SJCRH30 (cell line): Measurements from ENCODE around the gene TNFRSF19. TPM values are rescaled to one million over a fixed set of nuclear protein-coding genes. Genes with fewer than 3 reads are reported as not detected.
A peak's percentile ranks its signal among the peaks of the same experiment; 100 is the strongest.
"Not testable (repeated sequence)": the region's sequence is repeated elsewhere in the genome, so short reads cannot be mapped to it uniquely, and the experiment has no call there.

Source experiments
- DNase-seq, 2 experiments: peaks; one replicate each; pipeline ENCODE4 v3.0.0-alpha.2; 2015 to 2020
- H3K27ac ChIP-seq: fragments of 250-450 bp; sonication (Bioruptor Pico); 2 replicates; pipeline ENCODE4 v1.5.1; 2020; ENCODE audit warnings: mild to moderate bottlenecking, moderate library complexity
- H3K27me3 ChIP-seq: fragments of 250-450 bp; sonication (Bioruptor Pico); 2 replicates; pipeline ENCODE4 v1.5.1; 2020; ENCODE audit warnings: mild to moderate bottlenecking, moderate library complexity
- H3K36me3 ChIP-seq: fragments of 250-450 bp; sonication (Bioruptor Pico); 2 replicates; pipeline ENCODE4 v1.5.1; 2020; ENCODE audit warnings: mild to moderate bottlenecking, moderate library complexity
- H3K4me1 ChIP-seq: fragments of 250-450 bp; sonication (Bioruptor Pico); 2 replicates; pipeline ENCODE4 v1.5.1; 2020; ENCODE audit warnings: mild to moderate bottlenecking, moderate library complexity
- H3K4me3 ChIP-seq: fragments of 250-450 bp; sonication (Bioruptor Pico); 2 replicates; pipeline ENCODE4 v1.5.1; 2020; ENCODE audit warnings: mild to moderate bottlenecking, moderate library complexity
- H3K9me3 ChIP-seq: fragments of 250-450 bp; sonication (Bioruptor Pico); replicated peaks from 2 replicates; pipeline ENCODE4 v1.5.1; 2020; ENCODE audit warnings: mild to moderate bottlenecking, moderate library complexity
- total RNA-seq: library from RNA; depleted of rRNA; stranded (reverse); fragments of >200 nt; shearing (Covaris generic); gene quantifications from 2 replicates; pipeline ENCODE4 v1.2.3, GENCODE V29; 2014

The TNFRSF19 gene
- total RNA-seq, 1 experiment from 2014 or later, result 3.8 TPM

DNA sequence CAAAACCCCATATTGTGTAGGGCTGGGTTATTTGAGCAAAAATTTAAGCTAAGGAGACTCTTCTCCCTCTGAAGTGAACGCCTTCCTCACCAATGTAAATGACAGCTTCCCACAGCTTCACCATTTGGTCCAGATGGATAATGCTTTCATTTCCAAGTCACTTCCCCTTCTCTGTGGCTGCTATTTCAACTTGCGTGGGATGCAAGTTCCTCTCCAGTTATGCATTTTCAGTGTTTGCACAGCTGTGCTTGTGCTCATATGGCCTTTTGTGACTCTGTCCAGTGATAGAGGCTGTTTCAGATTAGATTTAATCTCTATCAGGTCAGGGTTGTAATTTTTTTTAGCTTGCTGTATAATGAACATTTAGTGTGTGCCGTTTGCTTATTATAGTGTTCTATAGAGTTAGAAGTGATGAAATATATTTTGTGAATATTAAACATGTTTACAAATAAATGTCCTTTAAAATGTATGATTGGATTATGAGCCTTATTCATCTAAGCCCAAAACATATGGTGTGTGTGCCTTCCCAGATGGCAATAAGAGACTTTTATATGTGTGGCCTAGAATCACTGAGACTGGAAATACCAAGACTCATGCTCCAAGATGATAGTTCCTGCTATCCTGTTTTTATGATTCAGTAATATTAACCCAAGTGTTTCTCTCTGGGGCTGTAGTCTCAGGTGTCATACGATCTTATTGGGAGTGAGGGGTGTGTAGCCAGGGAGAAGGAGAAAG is 86.6 kb downstream of the TNFRSF19 start:
- H3K9me3 ChIP-seq, result no peaks in the 10 kb centered on the region
- no peak overlapping the region for H3K4me3 ChIP-seq
- peak; percentile 77 to 90 for DNase-seq
- H3K4me1 ChIP-seq, result peaks cover 39% of the 10 kb centered on the region
- no peaks in the 10 kb centered on the region for H3K27me3 ChIP-seq
- no peaks in the 10 kb centered on the region for H3K36me3 ChIP-seq
- peak overlapping the region; percentile 16 for H3K27ac ChIP-seq

DNA sequence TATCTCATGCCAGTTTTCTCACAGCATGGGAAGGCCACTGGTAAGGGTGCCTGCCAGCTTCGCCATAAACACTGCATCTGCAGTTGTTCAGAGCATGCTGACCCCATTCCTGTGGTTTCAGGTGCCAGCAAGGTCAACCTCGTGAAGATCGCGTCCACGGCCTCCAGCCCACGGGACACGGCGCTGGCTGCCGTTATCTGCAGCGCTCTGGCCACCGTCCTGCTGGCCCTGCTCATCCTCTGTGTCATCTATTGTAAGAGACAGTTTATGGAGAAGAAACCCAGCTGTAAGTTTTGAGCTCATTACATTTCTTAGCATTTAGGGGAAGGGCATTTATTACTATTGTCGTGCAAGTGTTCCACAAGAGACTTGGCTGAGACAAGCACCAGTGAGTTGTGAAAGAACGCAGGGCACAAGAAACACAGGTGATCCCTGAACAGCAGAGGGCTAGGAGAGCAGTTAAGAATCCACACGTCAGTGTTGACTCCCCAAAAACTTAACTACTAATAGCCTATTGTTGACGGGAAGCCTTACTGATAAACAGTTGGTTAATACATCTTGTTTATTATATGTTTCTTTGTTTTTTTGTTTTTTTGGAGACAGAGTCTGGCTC is 88.8 kb downstream of the TNFRSF19 start:
- H3K27me3 ChIP-seq, result no peaks in the 10 kb centered on the region
- H3K36me3 ChIP-seq, result no peaks in the 10 kb centered on the region
- H3K9me3 ChIP-seq, result no peaks in the 10 kb centered on the region
- no peak overlapping the region for H3K27ac ChIP-seq
- H3K4me1 ChIP-seq, result peaks cover 30% of the 10 kb centered on the region
- H3K4me3 ChIP-seq, result no peak overlapping the region
- DNase-seq, result no peak

DNA sequence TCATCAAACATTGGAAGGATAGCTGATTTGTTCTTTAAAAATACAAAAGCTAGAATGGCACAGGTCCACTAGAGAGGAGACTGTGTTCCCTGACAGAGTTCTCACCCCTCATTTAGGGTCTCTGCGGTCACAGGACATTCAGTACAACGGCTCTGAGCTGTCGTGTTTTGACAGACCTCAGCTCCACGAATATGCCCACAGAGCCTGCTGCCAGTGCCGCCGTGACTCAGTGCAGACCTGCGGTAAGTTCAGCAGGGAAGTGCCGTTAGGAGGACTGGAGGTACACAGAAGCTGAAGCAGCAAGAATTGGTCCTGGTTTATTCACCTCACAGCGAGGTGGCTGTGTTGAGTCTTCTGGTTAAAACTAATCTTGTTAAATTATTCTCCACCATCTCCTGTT is 90.0 kb downstream of the TNFRSF19 start:
- peaks cover 22% of the 10 kb centered on the region for H3K4me1 ChIP-seq
- no peak overlapping the region for H3K27ac ChIP-seq
- H3K27me3 ChIP-seq, result no peaks in the 10 kb centered on the region
- no peak overlapping the region for H3K4me3 ChIP-seq
- no peak for DNase-seq
- no peaks in the 10 kb centered on the region for H3K9me3 ChIP-seq
- H3K36me3 ChIP-seq, result no peaks in the 10 kb centered on the region

DNA sequence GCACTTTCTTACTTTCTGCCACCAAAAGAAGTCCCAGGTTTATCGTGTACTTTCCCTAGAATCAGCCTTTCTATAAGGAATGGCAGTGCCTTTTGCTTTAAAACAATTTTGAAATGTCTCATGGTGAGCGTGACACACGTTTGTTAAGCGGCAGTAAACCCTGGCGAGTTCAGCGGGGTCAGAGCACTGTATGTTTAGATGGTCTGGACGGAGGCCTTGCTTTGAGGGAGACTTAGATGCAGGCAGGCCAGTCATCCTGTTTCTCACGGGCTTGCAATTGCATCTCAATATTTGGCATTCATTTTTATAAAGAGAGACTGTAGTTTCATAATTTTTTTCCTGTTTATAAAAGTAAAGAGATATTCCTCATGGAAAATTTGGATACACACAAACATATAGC is 96.4 kb downstream of the TNFRSF19 start:
- Histone ChIP-seq H3K4me1 (0 out of 2 replicates have a peak, but pooled peaks cover under 1% of the 10 kb centered on the region), H3K27ac (no peak overlapping the region), H3K9me3 (no peaks in the 10 kb centered on the region), H3K4me3 (no peak overlapping the region), H3K36me3 (peaks cover 3% of the 10 kb centered on the region; the same call in 1 of the 2 replicates), H3K27me3 (no peaks in the 10 kb centered on the region)
- DNase-seq, result no peak

DNA sequence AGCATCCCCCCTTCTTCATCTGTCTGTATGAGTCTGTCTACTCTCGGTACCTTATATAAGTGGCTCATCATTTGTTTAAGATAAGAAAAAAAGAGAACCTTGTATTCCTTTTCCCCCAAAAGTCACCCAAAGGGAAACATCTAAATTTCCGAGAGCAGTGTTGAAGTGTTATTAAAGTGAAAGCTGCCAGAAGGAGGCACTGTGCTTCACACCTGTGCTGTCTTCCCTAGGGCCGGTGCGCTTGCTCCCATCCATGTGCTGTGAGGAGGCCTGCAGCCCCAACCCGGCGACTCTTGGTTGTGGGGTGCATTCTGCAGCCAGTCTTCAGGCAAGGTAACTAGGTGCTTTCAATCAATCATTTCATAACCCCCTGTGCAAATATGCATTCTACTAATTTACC is 97.5 kb downstream of the TNFRSF19 start:
- Histone ChIP-seq H3K9me3 (no peaks in the 10 kb centered on the region), H3K4me3 (no peak overlapping the region), H3K27me3 (no peaks in the 10 kb centered on the region), H3K36me3 (peaks cover 3% of the 10 kb centered on the region; the same call in 1 of the 2 replicates), H3K27ac (no peak overlapping the region), H3K4me1 (peaks cover 12% of the 10 kb centered on the region)
- DNase-seq, result no peak

DNA sequence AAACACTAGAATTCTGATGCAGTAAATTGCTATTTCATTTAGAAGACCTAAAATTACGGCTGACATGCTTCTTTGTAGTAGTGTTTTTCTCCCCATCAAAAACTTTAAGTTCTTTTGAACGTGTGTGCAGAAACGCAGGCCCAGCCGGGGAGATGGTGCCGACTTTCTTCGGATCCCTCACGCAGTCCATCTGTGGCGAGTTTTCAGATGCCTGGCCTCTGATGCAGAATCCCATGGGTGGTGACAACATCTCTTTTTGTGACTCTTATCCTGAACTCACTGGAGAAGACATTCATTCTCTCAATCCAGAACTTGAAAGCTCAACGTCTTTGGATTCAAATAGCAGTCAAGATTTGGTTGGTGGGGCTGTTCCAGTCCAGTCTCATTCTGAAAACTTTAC is 98.3 kb downstream of the TNFRSF19 start:
- peaks cover 21% of the 10 kb centered on the region for H3K4me1 ChIP-seq
- no peak overlapping the region for H3K27ac ChIP-seq
- H3K36me3 ChIP-seq, result peaks cover 3% of the 10 kb centered on the region; the same call in 1 of the 2 replicates
- no peaks in the 10 kb centered on the region for H3K27me3 ChIP-seq
- H3K9me3 ChIP-seq, result no peaks in the 10 kb centered on the region
- no peak overlapping the region for H3K4me3 ChIP-seq
- no peak for DNase-seq

DNA sequence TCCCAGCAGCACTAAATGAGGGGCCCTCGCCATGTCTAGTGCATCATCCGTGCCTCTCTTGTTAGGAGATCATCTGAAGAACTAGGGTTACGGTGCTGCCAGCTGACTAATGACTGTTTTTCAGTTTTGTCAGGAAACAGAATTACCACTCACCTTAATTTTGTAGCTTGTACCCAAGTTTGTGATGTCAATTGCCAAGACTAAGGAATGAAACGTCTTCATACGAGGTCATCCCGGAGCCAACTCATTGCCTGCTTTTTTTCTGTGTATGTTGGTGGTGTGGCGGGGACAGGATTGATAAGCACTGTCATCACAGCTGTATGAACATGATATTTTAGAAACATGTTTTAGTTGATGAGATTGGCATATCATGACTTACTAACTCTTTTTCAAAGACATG is 100.6 kb downstream of the TNFRSF19 start:
- Histone ChIP-seq H3K27me3 (no peaks in the 10 kb centered on the region), H3K36me3 (no peaks in the 10 kb centered on the region), H3K9me3 (no peaks in the 10 kb centered on the region), H3K27ac (no peak overlapping the region), H3K4me3 (no peak overlapping the region), H3K4me1 (peaks cover 28% of the 10 kb centered on the region)
- DNase-seq, result no peak

DNA sequence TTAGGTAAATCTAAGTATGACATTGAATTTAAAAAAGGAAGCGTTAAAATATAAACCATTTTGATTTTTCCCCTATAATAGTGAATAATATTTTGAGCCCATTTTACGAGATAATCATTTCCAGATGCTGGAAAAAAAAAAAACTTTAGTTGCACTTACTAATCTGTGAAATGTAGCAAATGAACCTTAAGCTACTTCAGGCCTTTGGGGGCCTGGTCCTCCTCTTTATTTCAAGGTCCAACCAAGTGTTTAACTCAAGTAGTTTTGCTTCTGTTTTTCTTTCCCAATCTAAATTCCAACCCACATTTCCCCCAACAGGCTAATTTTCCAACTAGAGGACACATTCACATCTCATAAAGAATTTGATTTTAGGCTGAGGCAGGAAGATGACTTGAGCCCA is 101.2 kb downstream of the TNFRSF19 start:
- peaks cover 28% of the 10 kb centered on the region for H3K4me1 ChIP-seq
- no peaks in the 10 kb centered on the region for H3K27me3 ChIP-seq
- no peak overlapping the region for H3K4me3 ChIP-seq
- no peak overlapping the region for H3K27ac ChIP-seq
- H3K36me3 ChIP-seq, result no peaks in the 10 kb centered on the region
- H3K9me3 ChIP-seq, result no peaks in the 10 kb centered on the region
- DNase-seq, result no peak

DNA sequence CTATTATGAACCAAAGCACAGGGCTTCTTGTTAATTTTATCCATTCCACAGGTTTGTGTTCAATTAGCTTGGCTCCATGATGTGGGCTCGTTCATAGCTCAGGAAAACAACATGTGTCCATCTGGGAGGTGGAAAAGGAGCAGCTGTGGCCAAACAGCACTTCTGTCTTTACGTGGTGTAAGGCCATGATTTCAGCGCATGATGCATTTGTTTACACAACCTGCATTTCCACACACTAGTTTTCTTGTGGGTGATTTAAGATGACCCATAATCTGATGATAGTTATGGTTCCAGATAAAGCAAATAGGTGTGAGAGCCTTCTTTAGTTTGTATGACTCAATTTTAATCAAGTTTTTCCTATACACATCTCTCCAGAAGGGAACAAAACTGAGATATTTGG is 101.7 kb downstream of the TNFRSF19 start:
- no peaks in the 10 kb centered on the region for H3K36me3 ChIP-seq
- H3K4me3 ChIP-seq, result no peak overlapping the region
- DNase-seq, result peak in 1 of 2 experiments; percentile 42
- H3K27ac ChIP-seq, result no peak overlapping the region
- no peaks in the 10 kb centered on the region for H3K9me3 ChIP-seq
- peaks cover 28% of the 10 kb centered on the region for H3K4me1 ChIP-seq
- H3K27me3 ChIP-seq, result no peaks in the 10 kb centered on the region

DNA sequence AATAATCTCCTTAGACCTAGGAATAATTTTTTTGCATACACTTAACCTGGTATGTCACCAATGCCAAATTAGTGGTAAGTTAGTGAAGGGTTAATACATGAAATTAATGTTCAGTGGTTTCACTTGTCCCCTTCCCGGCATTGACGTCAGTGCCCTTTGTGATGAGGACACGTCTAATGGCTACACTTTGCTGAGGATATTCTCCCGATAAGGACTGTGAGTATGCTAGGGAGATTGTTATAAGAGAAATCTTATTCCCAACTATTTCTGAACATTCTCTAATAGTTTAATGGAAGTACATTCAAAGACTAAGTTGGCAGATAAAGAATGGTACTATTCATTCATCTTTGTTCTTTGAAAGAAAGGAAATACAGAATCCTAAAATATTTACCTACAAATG is 102.4 kb downstream of the TNFRSF19 start:
- Histone ChIP-seq H3K9me3 (no peaks in the 10 kb centered on the region), H3K4me3 (no peak overlapping the region), H3K27ac (peak overlapping the region; percentile 8; the same call in 1 of the 2 replicates), H3K36me3 (no peaks in the 10 kb centered on the region), H3K4me1 (peaks cover 28% of the 10 kb centered on the region), H3K27me3 (no peaks in the 10 kb centered on the region)
- DNase-seq, result peak in 1 of 2 experiments; percentile 37

DNA sequence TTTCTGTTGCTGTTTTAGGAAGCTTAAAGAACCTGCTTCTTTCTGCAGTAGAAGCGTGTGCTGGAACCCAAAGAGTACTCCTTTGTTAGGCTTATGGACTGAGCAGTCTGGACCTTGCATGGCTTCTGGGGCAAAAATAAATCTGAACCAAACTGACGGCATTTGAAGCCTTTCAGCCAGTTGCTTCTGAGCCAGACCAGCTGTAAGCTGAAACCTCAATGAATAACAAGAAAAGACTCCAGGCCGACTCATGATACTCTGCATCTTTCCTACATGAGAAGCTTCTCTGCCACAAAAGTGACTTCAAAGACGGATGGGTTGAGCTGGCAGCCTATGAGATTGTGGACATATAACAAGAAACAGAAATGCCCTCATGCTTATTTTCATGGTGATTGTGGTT is 103.1 kb downstream of the TNFRSF19 start:
- peak overlapping the region; percentile 8; the same call in 1 of the 2 replicates for H3K27ac ChIP-seq
- H3K4me3 ChIP-seq, result no peak overlapping the region
- DNase-seq, result peak; percentile 36 to 70
- H3K9me3 ChIP-seq, result no peaks in the 10 kb centered on the region
- H3K4me1 ChIP-seq, result peaks cover 28% of the 10 kb centered on the region
- no peaks in the 10 kb centered on the region for H3K36me3 ChIP-seq
- H3K27me3 ChIP-seq, result no peaks in the 10 kb centered on the region

DNA sequence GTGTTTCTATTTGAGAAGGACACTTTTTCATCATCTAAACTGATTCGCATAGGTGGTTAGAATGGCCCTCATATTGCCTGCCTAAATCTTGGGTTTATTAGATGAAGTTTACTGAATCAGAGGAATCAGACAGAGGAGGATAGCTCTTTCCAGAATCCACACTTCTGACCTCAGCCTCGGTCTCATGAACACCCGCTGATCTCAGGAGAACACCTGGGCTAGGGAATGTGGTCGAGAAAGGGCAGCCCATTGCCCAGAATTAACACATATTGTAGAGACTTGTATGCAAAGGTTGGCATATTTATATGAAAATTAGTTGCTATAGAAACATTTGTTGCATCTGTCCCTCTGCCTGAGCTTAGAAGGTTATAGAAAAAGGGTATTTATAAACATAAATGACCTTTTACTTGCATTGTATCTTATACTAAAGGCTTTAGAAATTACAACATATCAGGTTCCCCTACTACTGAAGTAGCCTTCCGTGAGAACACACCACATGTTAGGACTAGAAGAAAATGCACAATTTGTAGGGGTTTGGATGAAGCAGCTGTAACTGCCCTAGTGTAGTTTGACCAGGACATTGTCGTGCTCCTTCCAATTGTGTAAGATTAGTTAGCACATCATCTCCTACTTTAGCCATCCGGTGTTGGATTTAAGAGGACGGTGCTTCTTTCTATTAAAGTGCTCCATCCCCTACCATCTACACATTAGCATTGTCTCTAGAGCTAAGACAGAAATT is 103.8 kb downstream of the TNFRSF19 start:
- Histone ChIP-seq H3K4me1 (peaks cover 28% of the 10 kb centered on the region), H3K27ac (no peak overlapping the region)

DNA sequence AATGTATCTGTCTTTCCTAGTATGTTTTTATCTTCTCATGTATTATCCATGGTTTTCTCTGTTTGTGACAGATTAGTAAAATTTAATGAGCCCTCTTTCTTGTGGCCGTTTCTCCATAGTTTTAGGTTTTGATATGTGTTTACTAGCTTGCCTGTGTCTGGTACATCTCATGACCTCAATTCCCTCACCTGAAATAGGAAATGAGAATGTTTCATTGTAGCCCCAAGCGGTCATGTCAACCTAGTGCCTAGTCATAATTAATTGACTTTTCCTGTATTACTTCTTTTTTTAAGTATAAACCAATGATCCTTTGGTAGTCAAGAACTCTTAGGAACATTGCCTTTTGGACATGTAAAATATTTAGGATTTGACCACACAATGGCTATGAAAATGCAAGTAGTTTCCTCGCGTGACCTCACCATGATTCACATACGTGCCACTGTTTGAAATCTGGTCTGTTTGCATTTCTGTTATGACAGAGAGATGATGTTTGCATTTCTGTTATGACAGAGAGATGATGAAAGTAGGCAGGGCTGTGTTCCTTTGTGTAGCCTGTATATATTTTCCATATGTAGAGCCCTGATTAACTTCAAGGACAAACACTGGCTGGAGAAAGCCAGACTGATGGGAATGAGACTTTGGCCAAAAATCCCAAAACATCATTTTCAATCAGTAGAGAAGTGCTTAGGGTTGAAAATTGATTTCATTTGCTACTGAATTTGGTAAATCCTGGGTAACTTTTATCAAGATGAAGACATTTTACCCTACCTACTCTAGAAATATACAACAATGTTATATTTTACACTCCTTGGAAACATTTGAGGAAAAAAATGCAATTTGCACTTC is 104.8 kb downstream of the TNFRSF19 start:
- no peaks in the 10 kb centered on the region for H3K27me3 ChIP-seq
- peaks cover 28% of the 10 kb centered on the region for H3K4me1 ChIP-seq
- H3K4me3 ChIP-seq, result no peak overlapping the region
- no peak overlapping the region for H3K27ac ChIP-seq
- no peak for DNase-seq
- no peaks in the 10 kb centered on the region for H3K36me3 ChIP-seq
- no peaks in the 10 kb centered on the region for H3K9me3 ChIP-seq

More for the DNA sequence above, 103.8 kb downstream of the TNFRSF19 start:
- Histone ChIP-seq H3K4me3 (no peak overlapping the region), H3K27me3 (no peaks in the 10 kb centered on the region), H3K9me3 (no peaks in the 10 kb centered on the region), H3K36me3 (no peaks in the 10 kb centered on the region)
- no peak for DNase-seq

DNA sequence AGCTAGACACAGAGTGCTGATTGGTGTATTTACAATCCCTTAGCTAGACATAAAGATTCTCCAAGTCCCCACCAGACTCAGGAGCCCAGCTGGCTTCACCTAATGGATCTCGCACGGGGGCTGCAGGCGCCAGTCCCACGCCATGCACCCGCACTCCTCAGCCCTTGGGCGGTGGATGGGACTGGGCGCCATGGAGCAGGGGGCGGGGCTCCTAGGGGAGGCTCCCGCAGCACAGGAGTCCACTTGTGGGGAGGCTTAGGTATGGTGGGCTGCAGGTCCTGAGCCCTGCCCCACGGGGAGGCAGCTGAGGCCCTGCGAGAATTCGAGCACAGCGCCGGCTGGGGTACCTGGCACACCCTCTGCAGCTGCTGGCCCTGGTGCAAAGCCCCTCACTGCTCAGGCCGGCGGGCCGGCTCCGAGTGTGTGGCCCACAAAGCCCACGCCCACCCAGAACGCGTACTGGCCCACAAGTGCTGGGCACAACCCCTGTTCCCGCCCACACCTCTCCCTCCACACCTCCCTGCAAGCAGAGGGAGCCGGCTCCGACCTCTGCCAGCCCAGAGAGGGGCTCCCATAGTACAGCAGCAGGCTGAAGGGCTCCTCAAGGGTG is 107.6 kb downstream of the TNFRSF19 start:
- H3K4me3 ChIP-seq, DNase-seq, H3K9me3 ChIP-seq, H3K27ac ChIP-seq, H3K36me3 ChIP-seq, H3K27me3 ChIP-seq: not testable (repeated sequence)
- H3K4me1 ChIP-seq, result peaks cover 16% of the 10 kb centered on the region
